ENCODE measurements around the gene TGFB1I1. TPM values are rescaled to one million over a fixed set of nuclear protein-coding genes. Genes with fewer than 3 reads are reported as not detected.

TGFB1I1 gene
- total and polyA plus RNA-seq, 2 donors (not counting 1 experiment from before 2014, with no cell fraction given): 0.16 to 4.0 TPM

DNA sequence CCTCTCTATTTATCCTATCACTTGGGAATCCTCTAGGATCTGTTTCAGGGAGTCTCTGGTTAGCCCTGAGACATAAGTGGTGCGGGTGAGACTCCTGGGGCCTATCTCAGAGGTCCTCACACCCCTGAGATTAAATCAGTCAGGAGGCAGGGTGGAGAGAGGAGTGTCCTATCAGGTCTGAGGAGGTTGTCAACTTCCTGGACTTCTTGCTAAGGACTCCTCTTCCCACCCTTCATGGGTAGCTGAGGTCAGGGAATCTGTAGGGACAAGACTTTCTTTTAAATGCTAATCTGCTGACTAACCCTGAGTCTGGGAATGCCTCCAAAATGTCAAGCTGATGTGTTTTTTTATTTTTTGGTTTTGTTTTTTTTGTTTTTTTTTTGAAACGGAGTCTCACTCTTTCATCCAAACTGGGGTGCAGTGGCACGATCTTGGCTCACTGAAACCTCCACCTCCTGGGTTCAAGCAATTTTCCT is 19.3 kb upstream of the TGFB1I1 start:
- no peaks in the 10 kb centered on the region for H3K36me3 ChIP-seq (replicated peaks in 1 of 2; ENCODE audit: control extremely low read depth in 1 of 2, control insufficient read depth in 1 of 2, extremely low read depth in 1 of 2, insufficient read depth in 2 of 2, low read length in 1 of 2)
- H3K27me3 ChIP-seq (replicated peaks in 1 of 4; ENCODE audit: control extremely low read depth in 1 of 4, control insufficient read depth in 3 of 4, insufficient read depth in 4 of 4, low read length in 3 of 4): no peaks in the 10 kb centered on the region
- WGBS (ENCODE audit: insufficient coverage): 100% methylated on average over 1 of the region's 3 CpGs
- peaks cover 5% of the 10 kb centered on the region for H3K79me2 ChIP-seq (ENCODE audit: control insufficient read depth, insufficient read depth, low read length)
- H3K4me1 ChIP-seq (ENCODE audit: control insufficient read depth in 2 of 2, insufficient read depth in 2 of 2, low read length in 2 of 2): peaks cover 15 to 22% of the 10 kb centered on the region in 2 donors
- intact Hi-C loops (cut with micrococcal nuclease): no loop called here
- TF ChIP-seq EZH2 (IDR thresholded peaks at IDR 0.05; ENCODE audit: borderline replicate concordance, insufficient read depth, low read depth, low read length, poor library complexity, severe bottlenecking): no peak
- TF ChIP-seq, protein P1, sequence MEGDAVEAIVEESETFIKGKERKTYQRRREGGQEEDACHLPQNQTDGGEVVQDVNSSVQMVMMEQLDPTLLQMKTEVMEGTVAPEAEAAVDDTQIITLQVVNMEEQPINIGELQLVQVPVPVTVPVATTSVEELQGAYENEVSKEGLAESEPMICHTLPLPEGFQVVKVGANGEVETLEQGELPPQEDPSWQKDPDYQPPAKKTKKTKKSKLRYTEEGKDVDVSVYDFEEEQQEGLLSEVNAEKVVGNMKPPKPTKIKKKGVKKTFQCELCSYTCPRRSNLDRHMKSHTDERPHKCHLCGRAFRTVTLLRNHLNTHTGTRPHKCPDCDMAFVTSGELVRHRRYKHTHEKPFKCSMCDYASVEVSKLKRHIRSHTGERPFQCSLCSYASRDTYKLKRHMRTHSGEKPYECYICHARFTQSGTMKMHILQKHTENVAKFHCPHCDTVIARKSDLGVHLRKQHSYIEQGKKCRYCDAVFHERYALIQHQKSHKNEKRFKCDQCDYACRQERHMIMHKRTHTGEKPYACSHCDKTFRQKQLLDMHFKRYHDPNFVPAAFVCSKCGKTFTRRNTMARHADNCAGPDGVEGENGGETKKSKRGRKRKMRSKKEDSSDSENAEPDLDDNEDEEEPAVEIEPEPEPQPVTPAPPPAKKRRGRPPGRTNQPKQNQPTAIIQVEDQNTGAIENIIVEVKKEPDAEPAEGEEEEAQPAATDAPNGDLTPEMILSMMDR (IDR thresholded peaks at IDR 0.05): no peak
- ChIA-PET POLR2A (interaction anchor here (0.7 kb wide), 2 partner anchors 287 to 499 kb away, joined by 3 to 6 read pairs; no protein-coding TSS in a partner anchor), CTCF (interaction anchor here (1.5 kb wide), 1 partner anchor 10 kb away, joined by 8 read pairs; the partner anchor contains the start of gene ZNF843)
- no peak overlapping the region for H3K27ac ChIP-seq (ENCODE audit: low read length in 2 of 2)
- H3K9ac ChIP-seq (ENCODE audit: low read length): no peak overlapping the region
- Mint-ChIP-seq H3K4me3 (no peak overlapping the region), H3K9me3 (ENCODE audit: insufficient read depth) (no peaks in the 10 kb centered on the region), H3K27ac (no peak overlapping the region), H3K4me1 (peaks cover 35% of the 10 kb centered on the region), H3K27me3 (no peaks in the 10 kb centered on the region)
- H4K20me1 ChIP-seq (ENCODE audit: control insufficient read depth, insufficient read depth, low read length, poor library complexity, severe bottlenecking): peaks cover 23% of the 10 kb centered on the region
- H2AFZ ChIP-seq (ENCODE audit: insufficient read depth, low read depth, low read length, poor library complexity, severe bottlenecking): no peak overlapping the region
- no peak for ATAC-seq (ENCODE audit: low read depth)
- H3K4me2 ChIP-seq (replicated peaks; ENCODE audit: low read depth, low read length, poor library complexity, severe bottlenecking): no peak overlapping the region
- no peaks in the 10 kb centered on the region for H3K9me3 ChIP-seq (ENCODE audit: control extremely low read depth in 1 of 3, control insufficient read depth in 2 of 3, insufficient read depth in 1 of 3, low read length in 2 of 3)
- no peak for DNase-seq
- H3K4me3 ChIP-seq (ENCODE audit: control extremely low read depth in 1 of 5, extremely low read depth in 1 of 5, insufficient read depth in 1 of 5, low read depth in 2 of 5, low read length in 4 of 5): no peak overlapping the region

DNA sequence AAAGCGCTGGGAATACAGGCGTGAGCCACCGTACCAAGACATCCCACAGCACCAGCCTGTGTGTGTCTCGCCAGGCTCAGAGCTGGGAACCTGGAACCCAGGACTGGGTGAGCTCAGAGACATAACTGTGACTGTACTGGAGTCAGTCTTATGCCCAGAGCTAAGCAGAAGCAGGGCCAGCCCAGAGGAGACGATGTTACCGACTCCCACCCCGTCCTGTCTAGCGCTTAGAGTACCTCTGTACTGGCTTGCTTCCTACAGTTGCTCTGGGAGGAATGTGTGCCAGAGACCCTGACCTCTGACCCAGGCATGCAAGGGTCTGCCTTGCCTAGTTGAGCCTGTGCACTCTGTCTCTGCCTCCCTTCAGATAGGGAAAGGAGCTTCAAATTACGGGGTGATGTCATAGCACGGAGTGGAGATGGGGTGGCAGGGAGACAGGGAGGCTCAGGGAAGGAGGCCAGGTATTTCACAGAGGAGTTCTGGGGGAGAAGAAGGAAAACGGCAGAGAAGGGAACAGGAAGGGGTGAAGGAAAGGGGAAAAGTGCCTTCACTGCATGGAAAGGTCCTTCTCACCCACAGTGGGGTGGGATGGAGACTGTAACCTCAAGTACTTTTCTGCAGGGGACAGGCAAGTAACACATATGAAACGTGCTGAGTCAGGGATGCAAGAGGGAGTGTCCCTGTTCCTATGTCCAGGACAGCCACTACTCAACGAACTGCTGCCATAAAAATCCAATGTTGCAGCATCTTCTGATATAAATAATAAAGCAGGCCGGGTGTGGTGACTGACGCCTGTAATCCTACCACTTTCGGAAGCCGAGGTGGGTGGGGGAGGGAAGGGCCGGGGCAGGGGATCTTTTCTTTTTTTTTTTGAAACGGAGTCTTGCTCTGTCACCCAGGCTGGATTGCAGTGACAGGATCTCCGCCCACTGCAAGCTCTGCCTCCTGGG is 18.4 kb upstream of the TGFB1I1 start:
- ChIA-PET POLR2A (no interaction called here), CTCF (interaction anchor here (7.2 kb wide), 1 partner anchor 10 kb away, joined by 43 read pairs; the partner anchor contains the start of gene ZNF843)
- H3K4me3 ChIP-seq (ENCODE audit: control extremely low read depth in 1 of 5, extremely low read depth in 1 of 5, insufficient read depth in 1 of 5, low read depth in 2 of 5, low read length in 4 of 5): no peak overlapping the region
- H3K27ac ChIP-seq (ENCODE audit: low read length in 2 of 2): no peak overlapping the region
- H3K36me3 ChIP-seq (replicated peaks in 1 of 2; ENCODE audit: control extremely low read depth in 1 of 2, control insufficient read depth in 1 of 2, extremely low read depth in 1 of 2, insufficient read depth in 2 of 2, low read length in 1 of 2): no peaks in the 10 kb centered on the region
- Mint-ChIP-seq H3K27me3 (no peaks in the 10 kb centered on the region), H3K4me1 (peaks cover 43% of the 10 kb centered on the region), H3K4me3 (no peak overlapping the region), H3K27ac (no peak overlapping the region), H3K9me3 (ENCODE audit: insufficient read depth) (no peaks in the 10 kb centered on the region)
- no peak overlapping the region for H3K9ac ChIP-seq (ENCODE audit: low read length)
- no peak for TF ChIP-seq EZH2 (IDR thresholded peaks at IDR 0.05; ENCODE audit: borderline replicate concordance, insufficient read depth, low read depth, low read length, poor library complexity, severe bottlenecking)
- TF ChIP-seq, protein P1 (IDR thresholded peaks at IDR 0.05): no peak
- H3K79me2 ChIP-seq (ENCODE audit: control insufficient read depth, insufficient read depth, low read length): peaks cover 9% of the 10 kb centered on the region
- WGBS (ENCODE audit: insufficient coverage): 84% methylated on average over 15 of the region's 20 CpGs
- intact Hi-C loops (cut with micrococcal nuclease): no loop called here
- H4K20me1 ChIP-seq (ENCODE audit: control insufficient read depth, insufficient read depth, low read length, poor library complexity, severe bottlenecking): peaks cover 27% of the 10 kb centered on the region
- H3K4me1 ChIP-seq (ENCODE audit: control insufficient read depth in 2 of 2, insufficient read depth in 2 of 2, low read length in 2 of 2): peaks cover 21 to 31% of the 10 kb centered on the region in 2 donors
- DNase-seq: no peak
- no peaks in the 10 kb centered on the region for H3K9me3 ChIP-seq (ENCODE audit: control extremely low read depth in 1 of 3, control insufficient read depth in 2 of 3, insufficient read depth in 1 of 3, low read length in 2 of 3)
- H3K27me3 ChIP-seq (replicated peaks in 1 of 4; ENCODE audit: control extremely low read depth in 1 of 4, control insufficient read depth in 3 of 4, insufficient read depth in 4 of 4, low read length in 3 of 4): no peaks in the 10 kb centered on the region
- H2AFZ ChIP-seq (ENCODE audit: insufficient read depth, low read depth, low read length, poor library complexity, severe bottlenecking): no peak overlapping the region
- ATAC-seq (ENCODE audit: low read depth): no peak
- no peak overlapping the region for H3K4me2 ChIP-seq (replicated peaks; ENCODE audit: low read depth, low read length, poor library complexity, severe bottlenecking)
